Tibial nerve (tissue), 4 donors: ENCODE results near the gene CCDC13.

Experiments used
- EP300 ChIP-seq, 2 donors: sonication (generic); formaldehyde crosslinking; IDR thresholded peaks; one replicate each; pipeline ENCODE4 v1.6.1; 2017; ENCODE audit warnings: antibody characterized with exemption in 2 of 2, mild to moderate bottlenecking in 1 of 2
- POLR2A ChIP-seq, 2 donors: fragments of 450-650 bp; IDR thresholded peaks; one replicate each; pipeline ENCODE4 v1.6.1; 2017; ENCODE audit warnings: antibody characterized with exemption in 2 of 2, mild to moderate bottlenecking in 2 of 2, moderate library complexity in 2 of 2
- TF ChIP-seq, protein P1 (sequence below), 5 experiments: fragments of 200-600 bp in 3 of 5; fragments of 450-650 bp in 2 of 5; sonication (generic) in 3 of 5; IDR thresholded peaks; one replicate each; pipeline ENCODE4 v1.5.1; 2016 to 2019; ENCODE audit warnings: antibody characterized with exemption in 5 of 5, mild to moderate bottlenecking in 3 of 5, moderate library complexity in 2 of 5

DNA sequence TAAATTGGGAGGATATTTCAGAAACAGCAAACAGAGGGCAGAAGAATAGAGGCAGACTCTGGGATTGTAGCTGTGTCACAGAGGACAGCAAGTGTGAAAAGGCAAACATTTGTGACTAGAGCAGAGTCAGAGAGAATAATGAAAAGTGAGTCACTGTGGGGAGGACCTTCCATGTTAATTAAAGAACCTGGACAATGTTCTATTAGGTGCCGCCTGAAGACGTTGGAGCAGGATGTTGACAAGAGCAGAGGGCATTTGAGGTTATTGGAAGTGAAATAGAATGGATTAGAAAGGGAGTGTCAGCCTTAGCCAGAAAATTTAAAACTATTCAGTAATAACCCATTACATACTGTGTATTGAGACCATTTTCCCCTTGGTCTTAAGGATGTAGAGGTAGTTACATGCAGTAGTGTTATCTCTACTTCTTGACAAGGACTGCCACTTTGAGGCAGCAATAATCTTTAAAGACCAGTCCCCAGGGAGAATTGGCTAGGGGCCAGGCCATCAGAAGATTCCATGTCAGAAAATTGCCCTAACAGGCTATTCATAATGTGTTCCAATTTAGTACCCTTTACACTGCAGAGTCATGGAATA, 42.0 kb upstream of the CCDC13 start:
- TF ChIP-seq EP300 (IDR thresholded peaks at IDR 0.05) (no peak), POLR2A (IDR thresholded peaks at IDR 0.05) (no peak)
- TF ChIP-seq, protein P1, sequence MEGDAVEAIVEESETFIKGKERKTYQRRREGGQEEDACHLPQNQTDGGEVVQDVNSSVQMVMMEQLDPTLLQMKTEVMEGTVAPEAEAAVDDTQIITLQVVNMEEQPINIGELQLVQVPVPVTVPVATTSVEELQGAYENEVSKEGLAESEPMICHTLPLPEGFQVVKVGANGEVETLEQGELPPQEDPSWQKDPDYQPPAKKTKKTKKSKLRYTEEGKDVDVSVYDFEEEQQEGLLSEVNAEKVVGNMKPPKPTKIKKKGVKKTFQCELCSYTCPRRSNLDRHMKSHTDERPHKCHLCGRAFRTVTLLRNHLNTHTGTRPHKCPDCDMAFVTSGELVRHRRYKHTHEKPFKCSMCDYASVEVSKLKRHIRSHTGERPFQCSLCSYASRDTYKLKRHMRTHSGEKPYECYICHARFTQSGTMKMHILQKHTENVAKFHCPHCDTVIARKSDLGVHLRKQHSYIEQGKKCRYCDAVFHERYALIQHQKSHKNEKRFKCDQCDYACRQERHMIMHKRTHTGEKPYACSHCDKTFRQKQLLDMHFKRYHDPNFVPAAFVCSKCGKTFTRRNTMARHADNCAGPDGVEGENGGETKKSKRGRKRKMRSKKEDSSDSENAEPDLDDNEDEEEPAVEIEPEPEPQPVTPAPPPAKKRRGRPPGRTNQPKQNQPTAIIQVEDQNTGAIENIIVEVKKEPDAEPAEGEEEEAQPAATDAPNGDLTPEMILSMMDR (IDR thresholded peaks at IDR 0.05) = no peak
